CD4-positive, alpha-beta T cell treated with Interleukin-15 for 1 hour (primary cell): Measurements from ENCODE around the gene GATA6.
A peak's percentile ranks its signal among the peaks of the same experiment; 100 is the strongest.
"Not testable (repeated sequence)": the region's sequence is repeated elsewhere in the genome, so short reads cannot be mapped to it uniquely, and the experiment has no call there.

Source experiments
- DNase-seq: peaks from one replicate; pipeline ENCODE4 v3.0.0-alpha.2; 2020

GATA6 gene

GRCh38 chr18:22210311-22210754 lies 40.9 kb downstream of the GATA6 start:
- DNase-seq, result no peak

GRCh38 chr18:22211657-22212056 lies 42.3 kb downstream of the GATA6 start:
- no peak for DNase-seq

GRCh38 chr18:22213333-22213973 lies 44.1 kb downstream of the GATA6 start:
- DNase-seq, result no peak

GRCh38 chr18:22214731-22215528 lies 45.5 kb downstream of the GATA6 start:
- DNase-seq, result no peak

GRCh38 chr18:22218835-22219234 lies 49.4 kb downstream of the GATA6 start:
- DNase-seq, result no peak

GRCh38 chr18:22219568-22220355 lies 50.4 kb downstream of the GATA6 start:
- no peak for DNase-seq

GRCh38 chr18:22220585-22220984 lies 51.2 kb downstream of the GATA6 start:
- not testable (repeated sequence) for DNase-seq

- DNase-seq, result no peak
These were observed 52.0 kb downstream of the GATA6 start for GRCh38 chr18:22221350-22221749.

GRCh38 chr18:22223254-22223964 lies 54.0 kb downstream of the GATA6 start:
- no peak for DNase-seq

- DNase-seq, result no peak
These were observed 54.6 kb downstream of the GATA6 start for GRCh38 chr18:22223965-22224322.

GRCh38 chr18:22224339-22224738 lies 55.0 kb downstream of the GATA6 start:
- no peak for DNase-seq

GRCh38 chr18:22226801-22227200 lies 57.4 kb downstream of the GATA6 start:
- no peak for DNase-seq

GRCh38 chr18:22228976-22229375 lies 59.6 kb downstream of the GATA6 start:
- DNase-seq, result no peak

GRCh38 chr18:22229456-22230124 lies 60.2 kb downstream of the GATA6 start:
- no peak for DNase-seq

GRCh38 chr18:22230471-22230945 lies 61.1 kb downstream of the GATA6 start:
- no peak for DNase-seq

- no peak for DNase-seq
These were observed 63.9 kb downstream of the GATA6 start for GRCh38 chr18:22233266-22233665.

- peak; percentile 36 for DNase-seq
These were observed 68.6 kb downstream of the GATA6 start for GRCh38 chr18:22238036-22238435.

- no peak for DNase-seq
These were observed 69.3 kb downstream of the GATA6 start for GRCh38 chr18:22238681-22239080.

- no peak for DNase-seq
These were observed 72.6 kb downstream of the GATA6 start for GRCh38 chr18:22241921-22242361.

GRCh38 chr18:22243513-22243912 lies 74.1 kb downstream of the GATA6 start:
- DNase-seq, result no peak

- DNase-seq, result no peak
These were observed 80.6 kb downstream of the GATA6 start for GRCh38 chr18:22250026-22250425.

GRCh38 chr18:22250591-22250996 lies 81.2 kb downstream of the GATA6 start:
- no peak for DNase-seq
